22Rv1 (cell line): ENCODE results near the gene PSD4.

Source experiments
- H3K27ac ChIP-seq: fragments of 450-650 bp; 2 replicates; pipeline ENCODE4 v1.5.1; 2017
- ZFX ChIP-seq: fragments of 450-650 bp; IDR thresholded peaks from 2 replicates; pipeline ENCODE4 v1.6.1; 2017; ENCODE audit warnings: antibody characterized with exemption, borderline replicate concordance
- TF ChIP-seq, protein P1 (sequence below): fragments of 450-650 bp; IDR thresholded peaks from 2 replicates; pipeline ENCODE4 v1.5.1; 2017; ENCODE audit warnings: mild to moderate bottlenecking

PSD4 gene

GRCh38 chr2:113178891-113179290, 5.1 kb downstream of the PSD4 start:
- H3K27ac ChIP-seq, result no peak overlapping the region
- TF ChIP-seq, protein P1, sequence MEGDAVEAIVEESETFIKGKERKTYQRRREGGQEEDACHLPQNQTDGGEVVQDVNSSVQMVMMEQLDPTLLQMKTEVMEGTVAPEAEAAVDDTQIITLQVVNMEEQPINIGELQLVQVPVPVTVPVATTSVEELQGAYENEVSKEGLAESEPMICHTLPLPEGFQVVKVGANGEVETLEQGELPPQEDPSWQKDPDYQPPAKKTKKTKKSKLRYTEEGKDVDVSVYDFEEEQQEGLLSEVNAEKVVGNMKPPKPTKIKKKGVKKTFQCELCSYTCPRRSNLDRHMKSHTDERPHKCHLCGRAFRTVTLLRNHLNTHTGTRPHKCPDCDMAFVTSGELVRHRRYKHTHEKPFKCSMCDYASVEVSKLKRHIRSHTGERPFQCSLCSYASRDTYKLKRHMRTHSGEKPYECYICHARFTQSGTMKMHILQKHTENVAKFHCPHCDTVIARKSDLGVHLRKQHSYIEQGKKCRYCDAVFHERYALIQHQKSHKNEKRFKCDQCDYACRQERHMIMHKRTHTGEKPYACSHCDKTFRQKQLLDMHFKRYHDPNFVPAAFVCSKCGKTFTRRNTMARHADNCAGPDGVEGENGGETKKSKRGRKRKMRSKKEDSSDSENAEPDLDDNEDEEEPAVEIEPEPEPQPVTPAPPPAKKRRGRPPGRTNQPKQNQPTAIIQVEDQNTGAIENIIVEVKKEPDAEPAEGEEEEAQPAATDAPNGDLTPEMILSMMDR, result no peak
- TF ChIP-seq ZFX, result no peak

- TF ChIP-seq, protein P1, result no peak
- no peak for TF ChIP-seq ZFX
- no peak overlapping the region for H3K27ac ChIP-seq
Measured at GRCh38 chr2:113179446-113180045, 5.8 kb downstream of the PSD4 start.

GRCh38 chr2:113180131-113180946, 6.6 kb downstream of the PSD4 start:
- no peak overlapping the region for H3K27ac ChIP-seq
- TF ChIP-seq ZFX, result no peak
- TF ChIP-seq, protein P1, result no peak

GRCh38 chr2:113181258-113182051, 7.7 kb downstream of the PSD4 start:
- H3K27ac ChIP-seq, result no peak overlapping the region
- no peak for TF ChIP-seq ZFX
- TF ChIP-seq, protein P1, result no peak

- TF ChIP-seq, protein P1, result no peak
- TF ChIP-seq ZFX, result no peak
- H3K27ac ChIP-seq, result no peak overlapping the region
Measured at GRCh38 chr2:113182471-113183260, 8.9 kb downstream of the PSD4 start.

GRCh38 chr2:113183264-113183663, 9.5 kb downstream of the PSD4 start:
- no peak overlapping the region for H3K27ac ChIP-seq
- TF ChIP-seq ZFX, result no peak
- TF ChIP-seq, protein P1, result no peak
